Measurements from ENCODE around the gene ATP5F1B. TPM values are rescaled to one million over a fixed set of nuclear protein-coding genes. Genes with fewer than 3 reads are reported as not detected.

The ATP5F1B gene
- total and polyA plus RNA-seq, 9 of the 15 experiments (the other 6 are each of a cell fraction or from before 2014, with no cell fraction given) = 908 to 3,125 (median 1,482) TPM

GRCh38 chr12:56688129-56688845 is 42.5 kb upstream of the ATP5F1B start, which contains the start of gene PTGES3 (continued):
- TF ChIP-seq HSF4 (CRISPR knock-in tag; IDR thresholded peaks at IDR 0.05; ENCODE audit: borderline replicate concordance) = no peak
- TF ChIP-seq ZFPM2 (CRISPR knock-in tag; IDR thresholded peaks at IDR 0.05) = 0 out of 2 replicates have a peak, but pooled peaks have one; percentile 30
- no peak for TF ChIP-seq ZNF449 (CRISPR knock-in tag; IDR thresholded peaks at IDR 0.05)
- TF ChIP-seq CHD1 (IDR thresholded peaks at IDR 0.05; ENCODE audit: low read length) = no peak
- TF ChIP-seq MAZ (CRISPR knock-in tag; conservative IDR thresholded peaks at IDR 0.05 in 1 of 2, IDR thresholded peaks at IDR 0.05 in 1 of 2) = peak in 1 of 2 experiments; percentile 93; a peak in 3 of 4 replicates
- TF ChIP-seq ARID2 (IDR thresholded peaks at IDR 0.05) = no peak
- peak; percentile 60; the same call in 1 of the 2 replicates for TF ChIP-seq TRIM28 (IDR thresholded peaks at IDR 0.05)
- no peak for TF ChIP-seq U2AF2 (optimal IDR thresholded peaks at IDR 0.05; ENCODE audit: low read depth, low read length)
- no peak for TF ChIP-seq NFIX (CRISPR knock-in tag; IDR thresholded peaks at IDR 0.05; ENCODE audit: low read depth)
- TF ChIP-seq ZC3H4 (CRISPR knock-in tag; IDR thresholded peaks at IDR 0.05; ENCODE audit: borderline replicate concordance) = no peak
- no peak for TF ChIP-seq KAT2B (IDR thresholded peaks at IDR 0.05; ENCODE audit: low read depth, low read length)
- TF ChIP-seq ZNF766 (CRISPR knock-in tag; conservative IDR thresholded peaks at IDR 0.05) = peak; percentile 84
- 0 out of 2 replicates have a peak, but pooled peaks have one; percentile 12 for TF ChIP-seq OTX1 (CRISPR knock-in tag; IDR thresholded peaks at IDR 0.05)
- TF ChIP-seq ZNF121 (CRISPR knock-in tag; conservative IDR thresholded peaks at IDR 0.05) = no peak
- no peak for TF ChIP-seq RERE (CRISPR knock-in tag; IDR thresholded peaks at IDR 0.05; ENCODE audit: borderline replicate concordance)
- TF ChIP-seq BRD9 (IDR thresholded peaks at IDR 0.05; ENCODE audit: low read depth, partially characterized antibody) = peak; percentile 95
- TF ChIP-seq ZNF79 (CRISPR knock-in tag; IDR thresholded peaks at IDR 0.05; ENCODE audit: low read depth) = no peak
